HepG2 (cell line): Measurements from ENCODE around the gene LCLAT1. TPM values are rescaled to one million over a fixed set of nuclear protein-coding genes. Genes with fewer than 3 reads are reported as not detected.
A peak's percentile ranks its signal among the peaks of the same experiment; 100 is the strongest.

Source experiments
- ATAC-seq: fragments of 200-7000 bp; cut with Tn5 transposase; 3 replicates; pipeline ENCODE4 v1.9.1; 2020; ENCODE audit warnings: mild to moderate bottlenecking, moderate library complexity
- BruUV-seq: library from RNA; stranded (reverse); fragments of 400-500 nt; replicated peaks from 2 replicates; lab custom pipeline; 2021; lab: Mats Ljungman, UMichigan
- CTCF ChIA-PET: fragments of 300-600 bp; formaldehyde crosslinking; extraction: SDS; loops from one replicate; lab custom pipeline; 2021; ENCODE audit warnings: low total read pairs, inconsistent platforms, low intra/inter-chr PET ratio; lab: Yijun Ruan, JAX
- POLR2A ChIA-PET: fragments of 350-600 bp; sonication (Branson Sonifier 250); formaldehyde crosslinking; loops from one replicate; lab custom pipeline; 2020; ENCODE audit warnings: antibody characterized with exemption, inconsistent platforms; lab: Yijun Ruan, JAX
- DNase-seq: peaks from one replicate; pipeline ENCODE4 v3.0.0-alpha.2; 2015; ENCODE audit warnings: low spot score
- FAIRE-seq: peaks from 3 replicates; lab custom pipeline; 2011; peaks lifted over from hg19 to GRCh38; lab: Jason Lieb, UNC
- H2AFZ ChIP-seq: one replicate; pipeline ENCODE4 v1.6.1; 2011; ENCODE audit warnings: low read length, inconsistent platforms
- H3K27ac ChIP-seq: fragments of 300-600 bp; 3 replicates; pipeline ENCODE4 v1.8.0; 2011; ENCODE audit warnings: mixed run types, mild to moderate bottlenecking, mixed read lengths, low read length, inconsistent platforms; ENCODE audit not compliant: insufficient read depth; ENCODE audit errors: extremely low read length
- H3K27me3 ChIP-seq, 2 experiments: fragments of 200-600 bp in 1 of 2; 2 replicates in 1 of 2; 3 replicates in 1 of 2; pipeline versions ENCODE4 v1.6.0 to v1.8.0; 2011; ENCODE audit warnings: low read length in 2 of 2, mild to moderate bottlenecking in 2 of 2, moderate library complexity in 2 of 2, inconsistent platforms in 1 of 2; ENCODE audit not compliant: insufficient read depth in 2 of 2, control insufficient read depth in 1 of 2
- H3K36me3 ChIP-seq, 2 experiments: fragments of 200-600 bp in 1 of 2; replicated peaks in 1 of 2; 2 replicates in 1 of 2; 3 replicates in 1 of 2; pipeline versions ENCODE4 v1.5.1 to v1.8.0; 2011; ENCODE audit warnings: low read length in 2 of 2, inconsistent platforms in 1 of 2; ENCODE audit not compliant: insufficient read depth in 2 of 2, control insufficient read depth in 1 of 2
- H3K4me1 ChIP-seq: 2 replicates; pipeline ENCODE4 v1.5.1; 2012; ENCODE audit warnings: low read length, inconsistent platforms; ENCODE audit not compliant: insufficient read depth
- H3K4me2 ChIP-seq: 2 replicates; pipeline ENCODE4 v1.6.0; 2011; ENCODE audit warnings: low read depth, low read length, inconsistent platforms
- H3K4me3 ChIP-seq, 3 experiments: fragments of 200-600 bp in 1 of 3; sonication (generic), shearing (Covaris generic) in 1 of 3; replicated peaks in 1 of 3; 2 replicates each; pipeline ENCODE4 v1.5.1; 2011 to 2016; ENCODE audit warnings: low read length in 3 of 3, inconsistent platforms in 2 of 3, low read depth in 2 of 3, mild to moderate bottlenecking in 2 of 3, control low read depth in 1 of 3, mixed read lengths in 1 of 3; ENCODE audit not compliant: insufficient read depth in 1 of 3
- H3K79me2 ChIP-seq: one replicate; pipeline ENCODE4 v1.6.1; 2011; ENCODE audit warnings: low read length, inconsistent platforms; ENCODE audit not compliant: insufficient read depth
- H3K9ac ChIP-seq: 2 replicates; pipeline ENCODE4 v1.6.0; 2011; ENCODE audit warnings: mild to moderate bottlenecking, low read depth, low read length, inconsistent platforms; ENCODE audit not compliant: insufficient read depth
- H3K9me3 ChIP-seq: 2 replicates; pipeline ENCODE4 v1.5.1; 2012; ENCODE audit warnings: mild to moderate bottlenecking, low read length
- H4K20me1 ChIP-seq: 2 replicates; pipeline ENCODE4 v1.6.0; 2011; ENCODE audit warnings: inconsistent platforms, mild to moderate bottlenecking, low read length, moderate library complexity; ENCODE audit not compliant: insufficient read depth
- ELF4 ChIP-seq: sonication (generic); formaldehyde crosslinking; IDR thresholded peaks from 2 replicates; pipeline ENCODE4 v1.5.0; 2020; ENCODE audit warnings: missing genetic modification reagents, mild to moderate bottlenecking, moderate library complexity, borderline replicate concordance
- JUNB ChIP-seq: sonication (generic); formaldehyde crosslinking; IDR thresholded peaks from 2 replicates; pipeline ENCODE4 v1.8.0; 2022; ENCODE audit warnings: missing genetic modification reagents, mild to moderate bottlenecking, borderline replicate concordance
- MAFF ChIP-seq: IDR thresholded peaks from 2 replicates; pipeline ENCODE4 v1.6.1; 2011; ENCODE audit warnings: low read depth, low read length, improper control_type of control experiment
- MAFK ChIP-seq, 2 experiments: IDR thresholded peaks in 1 of 2; conservative IDR thresholded peaks in 1 of 2; 2 replicates each; pipeline ENCODE4 v1.6.1; 2011; ENCODE audit warnings: improper control_type of control experiment in 2 of 2, low read length in 2 of 2
- SIN3B ChIP-seq: fragments of 150-350 bp; IDR thresholded peaks from 2 replicates; pipeline ENCODE4 v1.6.1; 2014; ENCODE audit warnings: low read length
- YY1 ChIP-seq: IDR thresholded peaks from 2 replicates; pipeline ENCODE4 v1.6.1; 2011; ENCODE audit warnings: low read length, low read depth, moderate library complexity, mild to moderate bottlenecking; ENCODE audit not compliant: insufficient read depth, insufficient replicate concordance
- ZFP82 ChIP-seq: sonication (generic); formaldehyde crosslinking; IDR thresholded peaks from 2 replicates; pipeline ENCODE4 v1.5.1; 2020; ENCODE audit warnings: mild to moderate bottlenecking, missing genetic modification reagents, borderline replicate concordance
- ZNF879 ChIP-seq: sonication (generic); formaldehyde crosslinking; IDR thresholded peaks from 2 replicates; pipeline ENCODE4 v1.8.1; 2023; ENCODE audit warnings: missing genetic modification reagents
- WGBS: methylation state at CpG from one replicate; pipeline ENCODE4 v1.1.6; 2017; ENCODE audit warnings: low lambda C conversion rate; 5-methylcytosine and 5-hydroxymethylcytosine counted together
- in situ Hi-C: cut with HindIII; loops from 2 replicates; pipeline ENCODE4 v1.10.0; 2017; ENCODE audit warnings: low pct_unique_long_range_greater_than_20kb; ENCODE audit not compliant: extremely low pct_ligation_motif_present
- intact Hi-C: fragments of 100-400 bp; cut with micrococcal nuclease; formaldehyde crosslinking; loops from one replicate; pipeline ENCODE4 v1.10.0; 2022; ENCODE audit not compliant: unreplicated experiment
- polyA plus RNA-seq, 8 experiments: library from polyadenylated mRNA; depleted of rRNA in 3 of 8; stranded (reverse) in 7 of 8; unstranded in 1 of 8; fragments of >200 nt; fragmentation: Illumina TruSeq in 4 of 8; extraction: Trizol in 4 of 8; gene quantifications; 2 replicates each; pipeline versions ENCODE4 v1.2.1 to v1.2.3, GENCODE V29; 2011 to 2016; ENCODE audit warnings: low read depth in 4 of 8, missing spikeins in 1 of 8, mixed read lengths in 1 of 8; ENCODE audit not compliant: insufficient read depth in 1 of 8
- total RNA-seq, 5 experiments: library from RNA; depleted of rRNA; stranded (reverse); fragments of >200 nt; fragmentation: Illumina TruSeq; extraction: Trizol; gene quantifications; 2 replicates each; pipeline ENCODE4 v1.2.3, GENCODE V29; 2016; ENCODE audit warnings: low read depth in 1 of 5
- TF ChIP-seq, protein P1 (sequence below): IDR thresholded peaks from 2 replicates; pipeline ENCODE4 v1.6.1; 2016; ENCODE audit warnings: control low read depth
- TF ChIP-seq, protein P2 (sequence below): sonication (generic); formaldehyde crosslinking; IDR thresholded peaks from 2 replicates; pipeline ENCODE4 v1.4.0; 2020; ENCODE audit warnings: missing genetic modification reagents, borderline replicate concordance
- TF ChIP-seq, protein P3 (sequence below): sonication (generic); formaldehyde crosslinking; IDR thresholded peaks from 2 replicates; pipeline ENCODE4 v1.4.0; 2020; ENCODE audit warnings: missing genetic modification reagents, mild to moderate bottlenecking, borderline replicate concordance
- TF ChIP-seq, protein P4 (sequence below): sonication (generic); formaldehyde crosslinking; IDR thresholded peaks from 2 replicates; pipeline ENCODE4 v1.5.1; 2020; ENCODE audit warnings: missing genetic modification reagents, mild to moderate bottlenecking, borderline replicate concordance

Gene LCLAT1
- total and polyA plus RNA-seq, 2 of the 13 experiments (the other 11 are each of a cell fraction or from before 2014, with no cell fraction given): 18.0 to 28.0 TPM

DNA sequence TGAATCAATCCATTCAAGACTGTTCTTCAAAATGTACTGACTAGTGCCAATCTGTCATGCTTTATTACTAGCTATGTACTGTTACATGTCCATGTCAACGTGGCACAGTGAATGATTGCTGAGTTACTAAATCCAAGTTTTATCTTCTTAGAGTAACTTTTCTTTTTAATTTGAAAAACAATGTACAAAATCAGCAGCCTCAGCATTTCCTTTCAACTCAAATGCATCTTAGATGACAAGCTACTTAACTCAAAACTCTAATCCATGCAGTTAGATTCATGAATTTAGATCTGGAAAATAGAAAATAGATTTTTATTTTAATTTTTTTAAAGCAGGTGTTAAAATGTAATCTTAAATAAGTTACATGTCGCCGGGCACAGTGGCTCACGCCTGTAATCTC, 186.0 kb downstream of the LCLAT1 start:
- TF ChIP-seq MAFF (peak; percentile 74), MAFK (conservative IDR thresholded peaks at IDR 0.05 in 1 of 2, IDR thresholded peaks at IDR 0.05 in 1 of 2; ENCODE audit: low read length in 2 of 2) (peak; percentile 69 to 86)
- TF ChIP-seq, protein P1, sequence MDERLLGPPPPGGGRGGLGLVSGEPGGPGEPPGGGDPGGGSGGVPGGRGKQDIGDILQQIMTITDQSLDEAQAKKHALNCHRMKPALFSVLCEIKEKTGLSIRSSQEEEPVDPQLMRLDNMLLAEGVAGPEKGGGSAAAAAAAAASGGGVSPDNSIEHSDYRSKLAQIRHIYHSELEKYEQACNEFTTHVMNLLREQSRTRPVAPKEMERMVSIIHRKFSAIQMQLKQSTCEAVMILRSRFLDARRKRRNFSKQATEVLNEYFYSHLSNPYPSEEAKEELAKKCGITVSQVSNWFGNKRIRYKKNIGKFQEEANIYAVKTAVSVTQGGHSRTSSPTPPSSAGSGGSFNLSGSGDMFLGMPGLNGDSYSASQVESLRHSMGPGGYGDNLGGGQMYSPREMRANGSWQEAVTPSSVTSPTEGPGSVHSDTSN (CRISPR knock-in tag): no peak
- 98% methylated on average over 4 of the region's 4 CpGs for WGBS
- no peak overlapping the region for H3K27ac ChIP-seq
- ATAC-seq (no peak), FAIRE-seq (no peak), DNase-seq (no peak)
- H2AFZ ChIP-seq: no peak overlapping the region
- intact Hi-C loops: no loop called here
- H3K9ac ChIP-seq: no peak overlapping the region
- no peaks in the 10 kb centered on the region for H3K36me3 ChIP-seq
- no peaks in the 10 kb centered on the region for H3K9me3 ChIP-seq
- H3K27me3 ChIP-seq: no peaks in the 10 kb centered on the region
- no peaks in the 10 kb centered on the region for H3K79me2 ChIP-seq
- H4K20me1 ChIP-seq: no peaks in the 10 kb centered on the region
- ChIA-PET POLR2A (no interaction called here), CTCF (no interaction called here)
- no TSS peak for BruUV-seq
- no peak overlapping the region for H3K4me2 ChIP-seq
- H3K4me3 ChIP-seq: no peak overlapping the region
- in situ Hi-C loops: no loop called here
- no peaks in the 10 kb centered on the region for H3K4me1 ChIP-seq

- no peak overlapping the region for H3K4me3 ChIP-seq
- H3K4me2 ChIP-seq: no peak overlapping the region
- ChIA-PET CTCF (no interaction called here), POLR2A (no interaction called here)
- no peaks in the 10 kb centered on the region for H4K20me1 ChIP-seq
- H3K9me3 ChIP-seq: no peaks in the 10 kb centered on the region
- H3K9ac ChIP-seq: no peak overlapping the region
- no peak overlapping the region for H2AFZ ChIP-seq
- H3K4me1 ChIP-seq: no peaks in the 10 kb centered on the region
- peaks cover 0 to 14% of the 10 kb centered on the region in 2 experiments; a peak in 2 of 5 replicates for H3K36me3 ChIP-seq
- no peak for DNase-seq
- no peaks in the 10 kb centered on the region for H3K27me3 ChIP-seq
- BruUV-seq: no TSS peak
- no peak overlapping the region for H3K27ac ChIP-seq
- in situ Hi-C loops: no loop called here
- H3K79me2 ChIP-seq: no peaks in the 10 kb centered on the region
- no peak for FAIRE-seq
- intact Hi-C loops: no loop called here
- no peak for ATAC-seq
- 92% methylated on average over 1 of the region's 1 CpG for WGBS
- TF ChIP-seq ZNF879 (no peak), SIN3B (no peak), JUNB (no peak), ELF4 (CRISPR knock-in tag) (no peak), YY1 (no peak), ZFP82 (CRISPR knock-in tag) (no peak)
- TF ChIP-seq, protein P2, sequence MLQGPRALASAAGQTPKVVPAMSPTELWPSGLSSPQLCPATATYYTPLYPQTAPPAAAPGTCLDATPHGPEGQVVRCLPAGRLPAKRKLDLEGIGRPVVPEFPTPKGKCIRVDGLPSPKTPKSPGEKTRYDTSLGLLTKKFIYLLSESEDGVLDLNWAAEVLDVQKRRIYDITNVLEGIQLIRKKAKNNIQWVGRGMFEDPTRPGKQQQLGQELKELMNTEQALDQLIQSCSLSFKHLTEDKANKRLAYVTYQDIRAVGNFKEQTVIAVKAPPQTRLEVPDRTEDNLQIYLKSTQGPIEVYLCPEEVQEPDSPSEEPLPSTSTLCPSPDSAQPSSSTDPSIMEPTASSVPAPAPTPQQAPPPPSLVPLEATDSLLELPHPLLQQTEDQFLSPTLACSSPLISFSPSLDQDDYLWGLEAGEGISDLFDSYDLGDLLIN (CRISPR knock-in tag): no peak
- TF ChIP-seq, protein P3, sequence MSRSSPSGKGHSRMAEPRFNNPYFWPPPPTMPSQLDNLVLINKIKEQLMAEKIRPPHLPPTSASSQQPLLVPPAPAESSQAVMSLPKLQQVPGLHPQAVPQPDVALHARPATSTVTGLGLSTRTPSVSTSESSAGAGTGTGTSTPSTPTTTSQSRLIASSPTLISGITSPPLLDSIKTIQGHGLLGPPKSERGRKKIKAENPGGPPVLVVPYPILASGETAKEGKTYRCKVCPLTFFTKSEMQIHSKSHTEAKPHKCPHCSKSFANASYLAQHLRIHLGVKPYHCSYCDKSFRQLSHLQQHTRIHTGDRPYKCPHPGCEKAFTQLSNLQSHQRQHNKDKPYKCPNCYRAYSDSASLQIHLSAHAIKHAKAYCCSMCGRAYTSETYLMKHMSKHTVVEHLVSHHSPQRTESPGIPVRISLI (CRISPR knock-in tag): no peak
- TF ChIP-seq, protein P4, sequence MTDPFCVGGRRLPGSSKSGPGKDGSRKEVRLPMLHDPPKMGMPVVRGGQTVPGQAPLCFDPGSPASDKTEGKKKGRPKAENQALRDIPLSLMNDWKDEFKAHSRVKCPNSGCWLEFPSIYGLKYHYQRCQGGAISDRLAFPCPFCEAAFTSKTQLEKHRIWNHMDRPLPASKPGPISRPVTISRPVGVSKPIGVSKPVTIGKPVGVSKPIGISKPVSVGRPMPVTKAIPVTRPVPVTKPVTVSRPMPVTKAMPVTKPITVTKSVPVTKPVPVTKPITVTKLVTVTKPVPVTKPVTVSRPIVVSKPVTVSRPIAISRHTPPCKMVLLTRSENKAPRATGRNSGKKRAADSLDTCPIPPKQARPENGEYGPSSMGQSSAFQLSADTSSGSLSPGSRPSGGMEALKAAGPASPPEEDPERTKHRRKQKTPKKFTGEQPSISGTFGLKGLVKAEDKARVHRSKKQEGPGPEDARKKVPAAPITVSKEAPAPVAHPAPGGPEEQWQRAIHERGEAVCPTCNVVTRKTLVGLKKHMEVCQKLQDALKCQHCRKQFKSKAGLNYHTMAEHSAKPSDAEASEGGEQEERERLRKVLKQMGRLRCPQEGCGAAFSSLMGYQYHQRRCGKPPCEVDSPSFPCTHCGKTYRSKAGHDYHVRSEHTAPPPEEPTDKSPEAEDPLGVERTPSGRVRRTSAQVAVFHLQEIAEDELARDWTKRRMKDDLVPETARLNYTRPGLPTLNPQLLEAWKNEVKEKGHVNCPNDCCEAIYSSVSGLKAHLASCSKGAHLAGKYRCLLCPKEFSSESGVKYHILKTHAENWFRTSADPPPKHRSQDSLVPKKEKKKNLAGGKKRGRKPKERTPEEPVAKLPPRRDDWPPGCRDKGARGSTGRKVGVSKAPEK: no peak
Measured at GRCh38 chr2:30636311-30636710, 189.3 kb downstream of the LCLAT1 start.
